HEK293 (cell line): Measurements from ENCODE around the gene ILF3.

Source experiments
- CTCF ChIA-PET: fragments of 350-600 bp; formaldehyde crosslinking; extraction: SDS; loops from one replicate; lab custom pipeline; 2021; ENCODE audit warnings: antibody characterized with exemption; lab: Yijun Ruan, JAX
- POLR2A ChIA-PET: fragments of 300-600 bp; formaldehyde crosslinking; extraction: SDS; loops from one replicate; lab custom pipeline; 2020; ENCODE audit warnings: antibody characterized with exemption, inconsistent platforms; lab: Yijun Ruan, JAX
- H3K27ac ChIP-seq: fragments of 200-500 bp; sonication (Bioruptor generic); 2 replicates; pipeline ENCODE4 v1.5.1; 2014; ENCODE audit warnings: low read depth, low read length, control low read depth, inconsistent platforms; ENCODE audit errors: extremely low read depth
- H3K36me3 ChIP-seq, 2 experiments: fragments of 200-500 bp in 1 of 2; sonication (Bioruptor generic) in 1 of 2; 1 replicate in 1 of 2; 2 replicates in 1 of 2; pipeline ENCODE4 v1.5.1; 2014 to 2017; ENCODE audit warnings: inconsistent platforms in 2 of 2, low read length in 2 of 2; ENCODE audit not compliant: control insufficient read depth in 2 of 2, insufficient read depth in 1 of 2
- H3K4me1 ChIP-seq: fragments of 200-500 bp; sonication (Bioruptor generic); 2 replicates; pipeline ENCODE4 v1.5.1; 2014; ENCODE audit warnings: mild to moderate bottlenecking, low read length, inconsistent platforms; ENCODE audit not compliant: control insufficient read depth, insufficient read depth
- H3K4me3 ChIP-seq: 2 replicates; pipeline ENCODE4 v1.5.1; 2011; ENCODE audit warnings: low read depth, mild to moderate bottlenecking, control low read depth, low read length, moderate library complexity
- H3K9me3 ChIP-seq: fragments of 200-500 bp; sonication (Bioruptor generic); 2 replicates; pipeline ENCODE4 v1.5.1; 2014; ENCODE audit warnings: low read depth, low read length, inconsistent platforms; ENCODE audit not compliant: control insufficient read depth, insufficient read depth
- CTCF ChIP-seq: fragments of 450-650 bp; formaldehyde crosslinking; IDR thresholded peaks from 2 replicates; pipeline ENCODE4 v1.5.1; 2016; ENCODE audit warnings: missing biosample characterization, missing genetic modification characterization
- FEZF1 ChIP-seq: fragments of 450-650 bp; formaldehyde crosslinking; IDR thresholded peaks from 2 replicates; pipeline ENCODE4 v1.5.1; 2016; ENCODE audit warnings: missing biosample characterization, missing genetic modification characterization
- INSM2 ChIP-seq: fragments of 450-650 bp; formaldehyde crosslinking; IDR thresholded peaks from 2 replicates; pipeline ENCODE4 v1.5.1; 2016; ENCODE audit warnings: missing biosample characterization, missing genetic modification characterization
- KLF8 ChIP-seq: fragments of 450-650 bp; formaldehyde crosslinking; IDR thresholded peaks from 2 replicates; pipeline ENCODE4 v1.5.1; 2016; ENCODE audit warnings: missing biosample characterization, missing genetic modification characterization
- REPIN1 ChIP-seq: fragments of 450-650 bp; formaldehyde crosslinking; IDR thresholded peaks from 2 replicates; pipeline ENCODE4 v1.5.1; 2017; ENCODE audit warnings: missing biosample characterization, missing genetic modification characterization, low read depth
- SP2 ChIP-seq: fragments of 450-650 bp; formaldehyde crosslinking; IDR thresholded peaks from 2 replicates; pipeline ENCODE4 v1.5.1; 2016; ENCODE audit warnings: missing biosample characterization, missing genetic modification characterization
- ZBTB8A ChIP-seq: fragments of 450-650 bp; formaldehyde crosslinking; IDR thresholded peaks from 2 replicates; pipeline ENCODE4 v1.5.1; 2016; ENCODE audit warnings: missing biosample characterization, missing genetic modification characterization
- ZFP37 ChIP-seq: fragments of 450-650 bp; formaldehyde crosslinking; IDR thresholded peaks from 2 replicates; pipeline ENCODE4 v1.5.1; 2016; ENCODE audit warnings: missing biosample characterization, missing genetic modification characterization
- ZNF2 ChIP-seq: fragments of 450-650 bp; formaldehyde crosslinking; IDR thresholded peaks from 2 replicates; pipeline ENCODE4 v1.5.1; 2016; ENCODE audit warnings: missing biosample characterization, missing genetic modification characterization
- ZNF24 ChIP-seq: fragments of 450-650 bp; formaldehyde crosslinking; IDR thresholded peaks from 2 replicates; pipeline ENCODE4 v1.5.1; 2016; ENCODE audit warnings: missing biosample characterization, missing genetic modification characterization
- ZNF335 ChIP-seq: fragments of 450-650 bp; formaldehyde crosslinking; conservative IDR thresholded peaks from 2 replicates; pipeline ENCODE4 v1.5.1; 2016; ENCODE audit warnings: missing biosample characterization, missing genetic modification characterization
- ZNF391 ChIP-seq: fragments of 450-650 bp; formaldehyde crosslinking; IDR thresholded peaks from 2 replicates; pipeline ENCODE4 v1.5.1; 2016; ENCODE audit warnings: low read depth, missing biosample characterization, missing genetic modification characterization, borderline replicate concordance
- ZNF394 ChIP-seq: fragments of 450-650 bp; formaldehyde crosslinking; IDR thresholded peaks from 2 replicates; pipeline ENCODE4 v1.5.1; 2016; ENCODE audit warnings: missing biosample characterization, missing genetic modification characterization, mild to moderate bottlenecking, moderate library complexity, borderline replicate concordance
- ZNF404 ChIP-seq: fragments of 450-650 bp; formaldehyde crosslinking; IDR thresholded peaks from 2 replicates; pipeline ENCODE4 v1.5.1; 2017; ENCODE audit warnings: missing biosample characterization, missing genetic modification characterization
- ZNF48 ChIP-seq: fragments of 450-650 bp; formaldehyde crosslinking; IDR thresholded peaks from 2 replicates; pipeline ENCODE4 v1.5.1; 2016; ENCODE audit warnings: missing biosample characterization, missing genetic modification characterization
- ZNF514 ChIP-seq: fragments of 450-650 bp; formaldehyde crosslinking; IDR thresholded peaks from 2 replicates; pipeline ENCODE4 v1.5.1; 2016; ENCODE audit warnings: missing biosample characterization, missing genetic modification characterization
- ZNF561 ChIP-seq: fragments of 450-650 bp; IDR thresholded peaks from 2 replicates; pipeline ENCODE4 v1.5.1; 2018; ENCODE audit warnings: missing biosample characterization, missing genetic modification characterization, borderline replicate concordance
- ZNF610 ChIP-seq: fragments of 450-650 bp; formaldehyde crosslinking; IDR thresholded peaks from 2 replicates; pipeline ENCODE4 v1.5.1; 2016; ENCODE audit warnings: missing biosample characterization, missing genetic modification characterization, borderline replicate concordance
- ZNF623 ChIP-seq: fragments of 450-650 bp; formaldehyde crosslinking; IDR thresholded peaks from 2 replicates; pipeline ENCODE4 v1.5.1; 2016; ENCODE audit warnings: missing biosample characterization, missing genetic modification characterization
- ZNF624 ChIP-seq: fragments of 450-650 bp; formaldehyde crosslinking; IDR thresholded peaks from 2 replicates; pipeline ENCODE4 v1.5.1; 2017; ENCODE audit warnings: missing biosample characterization, missing genetic modification characterization
- ZNF645 ChIP-seq: fragments of 450-650 bp; formaldehyde crosslinking; IDR thresholded peaks from 2 replicates; pipeline ENCODE4; 2016; ENCODE audit warnings: missing biosample characterization, missing genetic modification characterization
- ZNF654 ChIP-seq: fragments of 450-650 bp; formaldehyde crosslinking; IDR thresholded peaks from 2 replicates; pipeline ENCODE4 v1.5.1; 2016; ENCODE audit warnings: low read depth, missing biosample characterization, missing genetic modification characterization
- ZNF660 ChIP-seq: fragments of 450-650 bp; IDR thresholded peaks from 2 replicates; pipeline ENCODE4 v1.5.1; 2018; ENCODE audit warnings: missing biosample characterization, mild to moderate bottlenecking, missing genetic modification characterization
- ZNF704 ChIP-seq: fragments of 450-650 bp; formaldehyde crosslinking; IDR thresholded peaks from 2 replicates; pipeline ENCODE4 v1.5.1; 2016; ENCODE audit warnings: missing biosample characterization, missing genetic modification characterization
- ZSCAN23 ChIP-seq: fragments of 450-650 bp; formaldehyde crosslinking; IDR thresholded peaks from 2 replicates; pipeline ENCODE4 v1.5.1; 2016; ENCODE audit warnings: missing biosample characterization, missing genetic modification characterization
- ZSCAN30 ChIP-seq: fragments of 450-650 bp; IDR thresholded peaks from 2 replicates; pipeline ENCODE4 v1.5.1; 2018; ENCODE audit warnings: missing biosample characterization, mild to moderate bottlenecking, missing genetic modification characterization, moderate library complexity
- TF ChIP-seq, protein P1 (sequence below): fragments of 450-650 bp; formaldehyde crosslinking; IDR thresholded peaks from 2 replicates; pipeline ENCODE4 v1.5.1; 2016; ENCODE audit warnings: missing biosample characterization, missing genetic modification characterization

The ILF3 gene

DNA sequence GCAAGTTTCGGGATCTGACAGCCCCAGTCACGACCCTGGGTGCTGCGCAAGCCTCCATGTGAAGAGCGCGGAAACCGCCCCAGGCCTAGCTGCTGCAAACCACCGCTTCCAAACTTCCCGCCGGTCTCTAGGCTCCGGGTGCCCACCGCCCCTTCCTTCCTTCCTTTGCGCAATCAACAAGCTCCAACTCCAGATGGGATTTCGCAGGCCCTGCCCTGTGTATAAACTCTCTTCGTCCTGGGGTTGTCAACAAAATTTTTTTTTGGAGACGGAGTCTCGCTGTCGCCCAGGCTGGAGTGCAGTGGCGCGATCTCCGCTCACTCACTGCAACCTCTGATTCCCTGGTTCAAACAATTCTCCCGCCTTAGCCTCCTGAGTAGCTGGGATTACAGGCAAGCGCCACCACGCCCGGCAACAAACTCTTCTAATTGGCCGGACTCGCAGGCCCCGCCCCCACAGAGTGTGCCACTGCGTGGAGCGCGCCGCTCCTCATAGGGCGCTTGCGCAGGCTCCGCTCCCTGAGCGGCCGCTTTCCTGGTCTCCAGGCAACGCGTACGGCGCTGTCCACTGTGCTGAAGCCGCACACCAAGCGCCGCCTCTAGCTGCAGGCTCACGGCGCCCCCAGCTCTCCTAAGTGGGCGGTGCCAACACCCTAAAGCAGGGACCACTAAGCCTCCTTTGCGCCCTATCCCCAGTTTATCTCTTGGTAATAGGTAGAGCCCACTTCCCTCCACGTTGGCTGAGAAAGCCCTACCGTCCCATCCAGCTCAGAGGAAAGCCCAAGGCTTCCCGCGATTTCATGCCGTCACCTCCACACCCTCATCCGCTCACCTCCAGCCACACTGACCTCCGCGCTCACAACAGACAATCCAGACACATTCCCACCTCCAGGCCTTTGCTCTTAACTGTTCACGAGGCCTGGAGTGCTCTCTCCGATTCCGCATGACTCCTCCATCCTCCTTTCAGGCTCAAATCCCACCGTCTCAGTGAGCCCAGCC lies 41.6 kb downstream of the ILF3 start (continued):
- TF ChIP-seq ZNF645 (no peak), ZNF624 (no peak), ZNF561 (tag by site-specific recombination) (peak; percentile 64; the same call in 1 of the 2 replicates), ZNF654 (tag by site-specific recombination) (no peak), FEZF1 (no peak), ZNF48 (tag by site-specific recombination) (no peak), ZNF404 (no peak), ZSCAN23 (tag by site-specific recombination) (no peak), ZNF391 (peak; percentile 60; the same call in 1 of the 2 replicates), ZNF514 (tag by site-specific recombination) (no peak), ZNF2 (tag by site-specific recombination) (no peak; the same call in 1 of the 2 replicates), SP2 (tag by site-specific recombination) (peak; percentile 98)
- TF ChIP-seq, protein P1, sequence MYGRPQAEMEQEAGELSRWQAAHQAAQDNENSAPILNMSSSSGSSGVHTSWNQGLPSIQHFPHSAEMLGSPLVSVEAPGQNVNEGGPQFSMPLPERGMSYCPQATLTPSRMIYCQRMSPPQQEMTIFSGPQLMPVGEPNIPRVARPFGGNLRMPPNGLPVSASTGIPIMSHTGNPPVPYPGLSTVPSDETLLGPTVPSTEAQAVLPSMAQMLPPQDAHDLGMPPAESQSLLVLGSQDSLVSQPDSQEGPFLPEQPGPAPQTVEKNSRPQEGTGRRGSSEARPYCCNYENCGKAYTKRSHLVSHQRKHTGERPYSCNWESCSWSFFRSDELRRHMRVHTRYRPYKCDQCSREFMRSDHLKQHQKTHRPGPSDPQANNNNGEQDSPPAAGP (tag by site-specific recombination): no peak

DNA sequence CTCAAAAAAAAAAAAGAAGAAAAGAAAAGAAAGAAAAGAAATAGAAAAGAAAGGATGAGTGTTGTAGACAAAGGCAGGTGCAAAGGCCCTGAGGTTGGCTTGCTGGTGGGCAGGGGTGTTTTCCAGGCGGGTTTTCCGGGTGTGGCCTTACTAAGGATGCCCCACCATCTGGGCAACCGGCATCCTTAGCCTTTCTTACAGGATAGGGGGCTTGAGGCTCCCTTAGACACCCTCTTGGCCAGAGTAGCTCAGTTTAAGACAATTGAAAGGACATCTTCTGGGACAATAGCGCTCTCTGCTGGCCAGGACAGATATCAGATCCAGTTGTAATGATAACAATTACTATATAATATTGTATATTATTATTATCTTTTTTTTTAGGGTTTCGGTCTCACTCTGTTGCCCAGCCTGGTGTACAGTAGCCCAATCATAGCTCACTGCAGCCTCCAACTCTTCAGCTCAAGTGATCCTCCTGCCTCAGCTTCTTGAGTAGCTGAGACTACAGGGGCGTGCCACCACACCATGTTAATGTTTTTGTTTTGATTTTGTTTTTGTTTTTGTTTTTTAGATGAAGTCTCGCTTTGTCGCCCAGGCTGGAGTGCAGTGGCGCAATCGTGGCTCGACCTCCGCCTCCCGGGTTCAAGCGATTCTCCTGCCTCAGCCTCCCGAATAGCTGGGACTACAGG lies 45.6 kb downstream of the ILF3 start:
- ChIA-PET POLR2A (interaction anchor here (0.6 to 2.3 kb wide), 5 partner anchors 47 to 297 kb away, joined by 3 to 13 read pairs (median 4); partner anchors contain the start of gene CDC37), CTCF (interaction anchor here (0.5 to 10.6 kb wide), 54 partner anchors 8 to 657 kb away, joined by 3 to 165 read pairs (median 4); partner anchors contain the start of genes CDC37 and DNM2)
- Histone ChIP-seq H3K4me3 (no peak overlapping the region), H3K4me1 (peaks cover 6% of the 10 kb centered on the region; the same call in 1 of the 2 replicates), H3K36me3 (peaks cover 4% of the 10 kb centered on the region in 2 experiments; a peak in 2 of 3 replicates), H3K9me3 (no peaks in the 10 kb centered on the region), H3K27ac (no peak overlapping the region)
- TF ChIP-seq ZNF660 (tag by site-specific recombination) (peak; percentile 60), ZNF335 (peak; percentile 33; the same call in 1 of the 2 replicates), ZFP37 (tag by site-specific recombination) (no peak), ZNF623 (peak; percentile 100), CTCF (tag by site-specific recombination) (0 out of 2 replicates have a peak, but pooled peaks have one; percentile 28), ZNF610 (tag by site-specific recombination) (no peak), ZNF24 (tag by site-specific recombination) (peak; percentile 43; the same call in 1 of the 2 replicates), ZBTB8A (tag by site-specific recombination) (0 out of 2 replicates have a peak, but pooled peaks have one; percentile 30), REPIN1 (tag by site-specific recombination) (peak; percentile 81; the same call in 1 of the 2 replicates), KLF8 (tag by site-specific recombination) (peak; percentile 38; the same call in 1 of the 2 replicates), ZNF394 (tag by site-specific recombination) (peak; percentile 22; the same call in 1 of the 2 replicates), ZNF654 (tag by site-specific recombination) (peak; percentile 78), INSM2 (no peak), ZNF704 (no peak), ZSCAN23 (tag by site-specific recombination) (peak; percentile 14; the same call in 1 of the 2 replicates), ZSCAN30 (no peak)
